Liver (tissue), 3 donors: ENCODE results near the gene DNAH10.

Experiments used
- EGR1 ChIP-seq, 2 donors: IDR thresholded peaks; 2 replicates each; pipeline ENCODE4 v1.6.1; 2016 to 2018; ENCODE audit warnings: antibody characterized with exemption in 2 of 2, low read depth in 2 of 2
- REST ChIP-seq: IDR thresholded peaks from 2 replicates; pipeline ENCODE4 v1.6.1; 2016; ENCODE audit warnings: antibody characterized with exemption, mild to moderate bottlenecking
- TF ChIP-seq, protein P1 (sequence below): fragments of 150-350 bp; IDR thresholded peaks from 2 replicates; pipeline ENCODE4 v1.5.1; 2017; ENCODE audit warnings: improper control_type of control experiment, low read depth, low read length; ENCODE audit not compliant: missing input control
- donor health status: healthy.
- donor health status: healthy.

DNA sequence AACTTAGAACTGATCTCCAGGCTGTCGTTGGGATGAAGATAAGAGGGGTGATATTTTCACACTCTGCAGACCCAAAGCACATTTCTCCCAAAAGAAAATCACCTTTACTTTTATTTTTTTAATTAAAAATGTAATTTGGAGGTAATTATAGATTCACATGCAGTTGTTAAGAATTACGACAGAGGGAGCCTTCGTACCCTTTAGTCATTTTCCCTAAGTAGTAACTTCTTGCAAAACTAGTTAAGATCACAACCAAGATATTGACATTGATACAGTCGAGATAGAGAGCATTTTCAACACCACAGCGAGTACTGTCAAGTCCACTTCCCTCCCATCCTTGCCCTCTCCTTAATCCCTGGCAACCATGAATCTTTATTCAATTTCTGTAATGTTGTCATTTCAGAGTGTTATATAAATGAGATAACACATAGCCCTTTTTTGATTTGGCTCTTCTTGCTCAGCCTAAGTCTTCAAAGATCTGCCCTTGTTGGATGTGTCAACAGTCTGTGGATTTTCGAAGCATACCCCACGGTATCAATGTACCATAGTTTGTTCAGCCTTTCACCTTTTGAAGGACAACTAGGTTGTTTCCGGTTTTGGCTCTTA, 39.6 kb downstream of the DNAH10 start:
- TF ChIP-seq, protein P1, sequence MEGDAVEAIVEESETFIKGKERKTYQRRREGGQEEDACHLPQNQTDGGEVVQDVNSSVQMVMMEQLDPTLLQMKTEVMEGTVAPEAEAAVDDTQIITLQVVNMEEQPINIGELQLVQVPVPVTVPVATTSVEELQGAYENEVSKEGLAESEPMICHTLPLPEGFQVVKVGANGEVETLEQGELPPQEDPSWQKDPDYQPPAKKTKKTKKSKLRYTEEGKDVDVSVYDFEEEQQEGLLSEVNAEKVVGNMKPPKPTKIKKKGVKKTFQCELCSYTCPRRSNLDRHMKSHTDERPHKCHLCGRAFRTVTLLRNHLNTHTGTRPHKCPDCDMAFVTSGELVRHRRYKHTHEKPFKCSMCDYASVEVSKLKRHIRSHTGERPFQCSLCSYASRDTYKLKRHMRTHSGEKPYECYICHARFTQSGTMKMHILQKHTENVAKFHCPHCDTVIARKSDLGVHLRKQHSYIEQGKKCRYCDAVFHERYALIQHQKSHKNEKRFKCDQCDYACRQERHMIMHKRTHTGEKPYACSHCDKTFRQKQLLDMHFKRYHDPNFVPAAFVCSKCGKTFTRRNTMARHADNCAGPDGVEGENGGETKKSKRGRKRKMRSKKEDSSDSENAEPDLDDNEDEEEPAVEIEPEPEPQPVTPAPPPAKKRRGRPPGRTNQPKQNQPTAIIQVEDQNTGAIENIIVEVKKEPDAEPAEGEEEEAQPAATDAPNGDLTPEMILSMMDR, result no peak
- TF ChIP-seq EGR1 (IDR thresholded peaks at IDR 0.05; ENCODE audit: low read depth in 2 of 2) (no peak), REST (no peak)
